HEK293T (cell line): ENCODE results near the gene CXCL5.

Source experiments
- BHLHE40 ChIP-seq: fragments of 450-650 bp; IDR thresholded peaks from 2 replicates; pipeline ENCODE4 v1.6.1; 2016; ENCODE audit warnings: mild to moderate bottlenecking, moderate library complexity, borderline replicate concordance
- CTBP1 ChIP-seq: fragments of 450-650 bp; IDR thresholded peaks from 2 replicates; pipeline ENCODE4 v1.6.1; 2016; ENCODE audit warnings: borderline replicate concordance
- LEF1 ChIP-seq: fragments of 450-650 bp; IDR thresholded peaks from 2 replicates; pipeline ENCODE4 v1.6.1; 2017; ENCODE audit warnings: mild to moderate bottlenecking, borderline replicate concordance
- SP1 ChIP-seq: fragments of 450-650 bp; IDR thresholded peaks from 2 replicates; pipeline ENCODE4 v1.6.1; 2017
- SUZ12 ChIP-seq: fragments of 450-650 bp; IDR thresholded peaks from 2 replicates; pipeline ENCODE4 v1.6.1; 2016; ENCODE audit warnings: mild to moderate bottlenecking

DNA sequence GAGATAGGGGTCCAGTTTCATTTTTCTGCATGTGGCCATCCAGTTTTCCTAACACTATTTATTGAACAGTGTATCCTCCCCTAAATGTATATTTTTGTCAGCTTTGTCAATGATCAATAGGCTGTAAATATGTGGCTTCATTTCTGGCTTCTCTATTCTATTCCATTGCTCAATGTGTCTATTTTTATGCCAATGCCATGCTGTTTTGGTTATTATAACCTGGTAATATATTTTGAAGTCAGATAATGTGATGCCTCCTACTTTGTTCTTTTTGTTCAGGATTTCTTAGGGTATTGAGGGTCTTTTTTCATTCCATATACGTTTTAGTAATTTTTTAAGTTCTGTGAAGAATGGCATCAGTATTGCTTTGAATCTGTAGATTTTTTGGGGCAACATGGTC lies 48.7 kb upstream of the CXCL5 start:
- no peak for TF ChIP-seq SUZ12
- no peak for TF ChIP-seq SP1
- TF ChIP-seq LEF1: no peak
- no peak for TF ChIP-seq BHLHE40
- no peak for TF ChIP-seq CTBP1
